ENCODE data around the gene LRRC2.
"Not testable (repeated sequence)": the region's sequence is repeated elsewhere in the genome, so short reads cannot be mapped to it uniquely, and the experiment has no call there.

LRRC2 gene

GRCh38 chr3:46536758-46537157, 29.3 kb downstream of the LRRC2 start:
- H3K4me3 ChIP-seq (ENCODE audit: low read depth, low read length), result no peak overlapping the region
- no peak for TF ChIP-seq CTCF (IDR thresholded peaks at IDR 0.05; ENCODE audit: low read depth, low read length)

- no peak for TF ChIP-seq CTCF (IDR thresholded peaks at IDR 0.05; ENCODE audit: low read depth, low read length)
- no peak overlapping the region for H3K4me3 ChIP-seq (ENCODE audit: low read depth, low read length)
Measured at GRCh38 chr3:46535746-46536145, 30.4 kb downstream of the LRRC2 start.

GRCh38 chr3:46533091-46533490, 33.0 kb downstream of the LRRC2 start:
- no peak overlapping the region for H3K4me3 ChIP-seq (ENCODE audit: low read depth, low read length)
- no peak for TF ChIP-seq CTCF (IDR thresholded peaks at IDR 0.05; ENCODE audit: low read depth, low read length)

GRCh38 chr3:46527239-46527638, 38.9 kb downstream of the LRRC2 start:
- no peak for TF ChIP-seq CTCF (IDR thresholded peaks at IDR 0.05; ENCODE audit: low read depth, low read length)
- H3K4me3 ChIP-seq (ENCODE audit: low read depth, low read length), result no peak overlapping the region

GRCh38 chr3:46524832-46525231, 41.3 kb downstream of the LRRC2 start:
- H3K4me3 ChIP-seq (ENCODE audit: low read depth, low read length), result no peak overlapping the region
- TF ChIP-seq CTCF (IDR thresholded peaks at IDR 0.05; ENCODE audit: low read depth, low read length), result no peak

GRCh38 chr3:46524008-46524407, 42.1 kb downstream of the LRRC2 start:
- H3K4me3 ChIP-seq (ENCODE audit: low read depth, low read length), result no peak overlapping the region
- no peak for TF ChIP-seq CTCF (IDR thresholded peaks at IDR 0.05; ENCODE audit: low read depth, low read length)

- TF ChIP-seq CTCF (IDR thresholded peaks at IDR 0.05; ENCODE audit: low read depth, low read length), result no peak
- no peak overlapping the region for H3K4me3 ChIP-seq (ENCODE audit: low read depth, low read length)
Measured at GRCh38 chr3:46523556-46523955, 42.5 kb downstream of the LRRC2 start.

- H3K4me3 ChIP-seq (ENCODE audit: low read depth, low read length), result not testable (repeated sequence)
Measured at GRCh38 chr3:46522201-46522600, 43.9 kb downstream of the LRRC2 start.
